ENCODE results near the gene MAP3K8.

DNA sequence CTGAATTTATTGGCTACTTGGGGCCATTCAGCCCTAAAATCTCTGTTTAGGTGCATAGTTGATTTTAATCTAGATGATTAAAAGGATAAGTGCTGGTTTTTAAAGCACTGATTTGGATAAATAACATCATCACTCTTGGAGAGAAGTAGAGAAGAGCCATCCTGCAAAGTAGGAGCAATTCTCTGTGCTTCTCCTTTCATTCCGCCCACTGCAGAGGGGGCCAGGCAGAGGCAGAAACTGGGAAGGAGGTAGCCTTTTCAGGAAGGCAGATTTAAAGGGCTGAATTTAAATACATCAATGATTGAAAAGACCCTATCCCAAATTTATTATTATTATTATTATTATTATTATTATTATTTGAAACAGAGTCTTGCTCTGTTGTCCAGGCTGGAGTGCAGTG, 14.1 kb downstream of the MAP3K8 start:
- TF ChIP-seq, protein P1, sequence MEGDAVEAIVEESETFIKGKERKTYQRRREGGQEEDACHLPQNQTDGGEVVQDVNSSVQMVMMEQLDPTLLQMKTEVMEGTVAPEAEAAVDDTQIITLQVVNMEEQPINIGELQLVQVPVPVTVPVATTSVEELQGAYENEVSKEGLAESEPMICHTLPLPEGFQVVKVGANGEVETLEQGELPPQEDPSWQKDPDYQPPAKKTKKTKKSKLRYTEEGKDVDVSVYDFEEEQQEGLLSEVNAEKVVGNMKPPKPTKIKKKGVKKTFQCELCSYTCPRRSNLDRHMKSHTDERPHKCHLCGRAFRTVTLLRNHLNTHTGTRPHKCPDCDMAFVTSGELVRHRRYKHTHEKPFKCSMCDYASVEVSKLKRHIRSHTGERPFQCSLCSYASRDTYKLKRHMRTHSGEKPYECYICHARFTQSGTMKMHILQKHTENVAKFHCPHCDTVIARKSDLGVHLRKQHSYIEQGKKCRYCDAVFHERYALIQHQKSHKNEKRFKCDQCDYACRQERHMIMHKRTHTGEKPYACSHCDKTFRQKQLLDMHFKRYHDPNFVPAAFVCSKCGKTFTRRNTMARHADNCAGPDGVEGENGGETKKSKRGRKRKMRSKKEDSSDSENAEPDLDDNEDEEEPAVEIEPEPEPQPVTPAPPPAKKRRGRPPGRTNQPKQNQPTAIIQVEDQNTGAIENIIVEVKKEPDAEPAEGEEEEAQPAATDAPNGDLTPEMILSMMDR (conservative IDR thresholded peaks at IDR 0.05 in 1 of 2, IDR thresholded peaks at IDR 0.05 in 1 of 2; ENCODE audit: extremely low read depth in 1 of 2, insufficient read depth in 1 of 2, low read depth in 1 of 2, low read length in 2 of 2), result no peak
- no peak for TF ChIP-seq EZH2 (IDR thresholded peaks at IDR 0.05; ENCODE audit: borderline replicate concordance, low read length)

Measured in mammary epithelial cell (primary cell).